Stimulated activated CD4-positive, alpha-beta T cell treated with anti-CD3 and anti-CD28 coated beads, Interleukin-4, amount 100 ng/mL, for 1 hour (primary cell): Measurements from ENCODE around the gene BRSK2.
"Not testable (repeated sequence)": the region's sequence is repeated elsewhere in the genome, so short reads cannot be mapped to it uniquely, and the experiment has no call there.

ENCODE experiments used
- DNase-seq: peaks from one replicate; pipeline ENCODE4 v3.0.0-alpha.2; 2020

BRSK2 gene

GRCh38 chr11:1410366-1411291 is 20.9 kb downstream of the BRSK2 start:
- no peak for DNase-seq

- DNase-seq, result no peak
These were observed 21.6 kb downstream of the BRSK2 start for GRCh38 chr11:1411301-1411700.

- DNase-seq, result not testable (repeated sequence)
These were observed 22.0 kb downstream of the BRSK2 start for GRCh38 chr11:1411739-1412138.

- no peak for DNase-seq
These were observed 22.8 kb downstream of the BRSK2 start for GRCh38 chr11:1412377-1413095.

GRCh38 chr11:1414650-1415049 is 24.9 kb downstream of the BRSK2 start:
- DNase-seq, result no peak

GRCh38 chr11:1415631-1416030 is 25.9 kb downstream of the BRSK2 start:
- no peak for DNase-seq

- DNase-seq, result not testable (repeated sequence)
These were observed 28.6 kb downstream of the BRSK2 start for GRCh38 chr11:1418192-1418795.

GRCh38 chr11:1419811-1420210 is 30.1 kb downstream of the BRSK2 start:
- no peak for DNase-seq

- DNase-seq, result no peak
These were observed 31.6 kb downstream of the BRSK2 start for GRCh38 chr11:1421291-1421690.

- no peak for DNase-seq
These were observed 32.7 kb downstream of the BRSK2 start for GRCh38 chr11:1422481-1422880.

- no peak for DNase-seq
These were observed 33.2 kb downstream of the BRSK2 start for GRCh38 chr11:1422981-1423380.

- not testable (repeated sequence) for DNase-seq
These were observed 33.7 kb downstream of the BRSK2 start for GRCh38 chr11:1423406-1423805.

GRCh38 chr11:1425006-1425405 is 35.3 kb downstream of the BRSK2 start:
- no peak for DNase-seq

- no peak for DNase-seq
These were observed 35.7 kb downstream of the BRSK2 start for GRCh38 chr11:1425439-1425838.

GRCh38 chr11:1428762-1429316 is 39.1 kb downstream of the BRSK2 start:
- DNase-seq, result no peak

GRCh38 chr11:1433568-1433967 is 43.8 kb downstream of the BRSK2 start:
- no peak for DNase-seq

- DNase-seq, result no peak
These were observed 44.4 kb downstream of the BRSK2 start for GRCh38 chr11:1433977-1434640.

- DNase-seq, result not testable (repeated sequence)
These were observed 45.7 kb downstream of the BRSK2 start for GRCh38 chr11:1435479-1435819.

GRCh38 chr11:1435820-1436467 is 46.2 kb downstream of the BRSK2 start:
- no peak for DNase-seq

GRCh38 chr11:1436468-1437039 is 46.8 kb downstream of the BRSK2 start:
- DNase-seq, result no peak

- no peak for DNase-seq
These were observed 47.8 kb downstream of the BRSK2 start for GRCh38 chr11:1437500-1437899.
